PC-3 (cell line): ENCODE data around the gene C1GALT1. TPM values are rescaled to one million over a fixed set of nuclear protein-coding genes. Genes with fewer than 3 reads are reported as not detected.

ENCODE experiments used
- ATAC-seq: fragments of 200-7000 bp; cut with Tn5 transposase; 2 replicates; pipeline ENCODE4 v1.9.1; 2020; ENCODE audit warnings: mild to moderate bottlenecking, moderate library complexity
- BruUV-seq: library from RNA; stranded (reverse); fragments of 400-500 nt; replicated peaks from 2 replicates; lab custom pipeline; 2021; lab: Mats Ljungman, UMichigan
- CTCF ChIA-PET: fragments of 300-600 bp; sonication (Branson Sonifier 250); formaldehyde crosslinking; loops from one replicate; lab custom pipeline; 2022; ENCODE audit warnings: antibody characterized with exemption; lab: Charles Lee
- POLR2A ChIA-PET: fragments of 300-600 bp; sonication (Branson Sonifier 250); formaldehyde crosslinking; loops from one replicate; lab custom pipeline; 2022; ENCODE audit warnings: antibody characterized with exemption; ENCODE audit not compliant: unreplicated experiment; lab: Charles Lee
- DNase-seq: peaks from one replicate; pipeline ENCODE4 v3.0.0-alpha.2; 2015
- H2AFZ ChIP-seq: fragments of 300-600 bp; sonication (generic); 2 replicates; pipeline ENCODE4 v1.6.0; 2016; ENCODE audit warnings: antibody characterized with exemption, low read length
- H3F3A ChIP-seq: fragments of 300-600 bp; sonication (generic); one replicate; pipeline ENCODE4 v1.6.0; 2017; ENCODE audit warnings: antibody characterized with exemption, low read length, control low read depth, mild to moderate bottlenecking; ENCODE audit not compliant: unreplicated experiment
- H3K27ac ChIP-seq: fragments of 300-600 bp; sonication (generic); 2 replicates; pipeline ENCODE4 v1.5.1; 2016; ENCODE audit warnings: mild to moderate bottlenecking, low read length
- H3K27me3 ChIP-seq: fragments of 300-600 bp; sonication (generic); 2 replicates; pipeline ENCODE4 v1.6.1; 2016; ENCODE audit warnings: low read length, mixed read lengths
- H3K36me3 ChIP-seq: fragments of 300-600 bp; sonication (generic); 2 replicates; pipeline ENCODE4 v1.6.1; 2016; ENCODE audit warnings: low read depth, mixed run types, low read length, mixed read lengths
- H3K4me1 ChIP-seq: fragments of 300-600 bp; sonication (generic); 2 replicates; pipeline ENCODE4 v1.5.1; 2016; ENCODE audit warnings: low read length; ENCODE audit not compliant: insufficient read depth
- H3K4me2 ChIP-seq: fragments of 300-600 bp; sonication (generic); 2 replicates; pipeline ENCODE4 v1.6.0; 2016; ENCODE audit warnings: low read length
- H3K4me3 ChIP-seq: fragments of 300-600 bp; sonication (generic); 2 replicates; pipeline ENCODE4 v1.5.1; 2016; ENCODE audit warnings: mild to moderate bottlenecking, low read length, mixed read lengths
- H3K79me2 ChIP-seq: fragments of 300-600 bp; sonication (generic); 2 replicates; pipeline ENCODE4 v1.6.1; 2017; ENCODE audit warnings: low read length, mixed read lengths
- H3K9ac ChIP-seq: fragments of 300-600 bp; sonication (generic); 2 replicates; pipeline ENCODE4 v1.6.0; 2016; ENCODE audit warnings: mild to moderate bottlenecking, low read length
- H3K9me2 ChIP-seq: fragments of 300-600 bp; sonication (generic); replicated peaks from 2 replicates; pipeline ENCODE4 v1.6.1; 2016; ENCODE audit warnings: mixed run types, low read length, mixed read lengths
- H3K9me3 ChIP-seq: fragments of 300-600 bp; sonication (generic); 2 replicates; pipeline ENCODE4 v1.6.1; 2016; ENCODE audit warnings: low read length, mixed read lengths
- H4K20me1 ChIP-seq: fragments of 300-600 bp; sonication (generic); 2 replicates; pipeline ENCODE4 v1.6.1; 2016; ENCODE audit warnings: low read length, mixed read lengths
- EZH2 ChIP-seq: fragments of 300-600 bp; sonication (generic); IDR thresholded peaks from one replicate; pipeline ENCODE4 v1.6.1; 2017; ENCODE audit warnings: antibody characterized with exemption, mild to moderate bottlenecking, low read length; ENCODE audit not compliant: unreplicated experiment
- EZH2phosphoT487 ChIP-seq: fragments of 300-600 bp; sonication (generic); IDR thresholded peaks from 2 replicates; pipeline ENCODE4 v1.6.1; 2018; ENCODE audit warnings: mild to moderate bottlenecking, antibody characterized with exemption, low read length, borderline replicate concordance
- intact Hi-C: fragments of 100-400 bp; cut with micrococcal nuclease; formaldehyde crosslinking; loops from 2 replicates; pipeline ENCODE4 v1.9.0; 2023
- total RNA-seq: library from RNA; depleted of rRNA; stranded (reverse); fragments of >200 nt; gene quantifications from 2 replicates; pipeline ENCODE4 v1.2.3, GENCODE V29; 2014
- TF ChIP-seq, protein P1 (sequence below): fragments of 300-600 bp; sonication (generic); conservative IDR thresholded peaks from 2 replicates; pipeline ENCODE4 v1.5.1; 2017; ENCODE audit warnings: antibody characterized with exemption, low read depth, mild to moderate bottlenecking, low read length

Gene C1GALT1
- total RNA-seq, 1 experiment from 2014 or later: 32.3 TPM

- Histone ChIP-seq H3K9me2 (no peaks in the 10 kb centered on the region), H3F3A (no peaks in the 10 kb centered on the region), H3K27ac (no peak overlapping the region), H2AFZ (no peak overlapping the region), H3K27me3 (no peaks in the 10 kb centered on the region), H3K79me2 (0 out of 2 replicates have a peak, but pooled peaks cover 3% of the 10 kb centered on the region), H3K4me2 (no peak overlapping the region), H4K20me1 (no peaks in the 10 kb centered on the region), H3K36me3 (peaks cover 7% of the 10 kb centered on the region), H3K4me1 (no peaks in the 10 kb centered on the region), H3K9ac (no peak overlapping the region), H3K9me3 (peaks cover under 1% of the 10 kb centered on the region; the same call in 1 of the 2 replicates), H3K4me3 (no peak overlapping the region)
- BruUV-seq: no TSS peak
- TF ChIP-seq, protein P1, sequence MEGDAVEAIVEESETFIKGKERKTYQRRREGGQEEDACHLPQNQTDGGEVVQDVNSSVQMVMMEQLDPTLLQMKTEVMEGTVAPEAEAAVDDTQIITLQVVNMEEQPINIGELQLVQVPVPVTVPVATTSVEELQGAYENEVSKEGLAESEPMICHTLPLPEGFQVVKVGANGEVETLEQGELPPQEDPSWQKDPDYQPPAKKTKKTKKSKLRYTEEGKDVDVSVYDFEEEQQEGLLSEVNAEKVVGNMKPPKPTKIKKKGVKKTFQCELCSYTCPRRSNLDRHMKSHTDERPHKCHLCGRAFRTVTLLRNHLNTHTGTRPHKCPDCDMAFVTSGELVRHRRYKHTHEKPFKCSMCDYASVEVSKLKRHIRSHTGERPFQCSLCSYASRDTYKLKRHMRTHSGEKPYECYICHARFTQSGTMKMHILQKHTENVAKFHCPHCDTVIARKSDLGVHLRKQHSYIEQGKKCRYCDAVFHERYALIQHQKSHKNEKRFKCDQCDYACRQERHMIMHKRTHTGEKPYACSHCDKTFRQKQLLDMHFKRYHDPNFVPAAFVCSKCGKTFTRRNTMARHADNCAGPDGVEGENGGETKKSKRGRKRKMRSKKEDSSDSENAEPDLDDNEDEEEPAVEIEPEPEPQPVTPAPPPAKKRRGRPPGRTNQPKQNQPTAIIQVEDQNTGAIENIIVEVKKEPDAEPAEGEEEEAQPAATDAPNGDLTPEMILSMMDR: no peak
- TF ChIP-seq EZH2phosphoT487 (no peak), EZH2 (no peak)
- ChIA-PET POLR2A (no interaction called here), CTCF (no interaction called here)
- DNase-seq (peak; percentile 14), ATAC-seq (peak; percentile 55)
- intact Hi-C loops: no loop called here
Observed at GRCh38 chr7:7236041-7236440, 53.7 kb downstream of the C1GALT1 start.

DNA sequence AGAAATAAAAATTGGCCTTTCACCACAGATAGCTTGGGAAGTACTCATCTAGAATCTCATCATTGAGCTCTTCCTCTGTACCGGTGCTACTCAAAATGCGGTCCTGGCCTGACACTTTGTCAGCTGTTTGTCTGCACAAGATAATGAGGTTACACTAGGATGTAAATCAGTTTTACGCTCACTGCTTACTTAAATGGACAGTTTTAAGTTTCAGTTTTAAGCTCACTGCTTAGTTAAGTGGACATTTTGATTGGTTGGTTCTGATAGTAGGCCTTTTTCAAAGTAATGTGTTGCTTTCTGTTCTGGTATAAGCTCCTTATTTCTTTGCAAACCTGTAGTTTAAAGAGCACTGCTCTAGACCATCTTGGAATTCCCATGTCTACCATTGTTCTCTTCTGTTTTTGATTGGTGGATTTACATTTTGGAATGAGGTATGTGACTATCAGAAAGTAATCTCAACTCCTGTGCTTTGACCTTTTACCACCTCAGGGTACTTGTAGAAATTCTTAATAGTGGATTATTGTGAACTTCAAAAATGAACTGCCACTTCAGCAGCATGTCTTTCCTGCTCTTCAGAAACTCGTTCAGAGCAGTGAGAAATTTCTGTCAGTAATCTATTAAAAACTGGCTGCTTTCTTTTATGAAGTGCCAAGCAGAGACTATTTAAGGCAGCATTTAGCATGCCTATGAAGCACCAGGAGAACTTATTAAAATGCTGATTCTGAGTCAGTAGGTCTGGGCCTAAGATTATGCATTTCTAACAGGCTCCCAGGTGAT, 55.0 kb downstream of the C1GALT1 start:
- H3K36me3 ChIP-seq: peaks cover 6% of the 10 kb centered on the region; the same call in 1 of the 2 replicates
- POLR2A ChIA-PET: no interaction called here

More for the DNA sequence above, 55.0 kb downstream of the C1GALT1 start:
- H3K9ac ChIP-seq: no peak overlapping the region
- intact Hi-C loops: no loop called here
- no peaks in the 10 kb centered on the region for H3F3A ChIP-seq
- DNase-seq (no peak), ATAC-seq (no peak)
- no TSS peak for BruUV-seq
- CTCF ChIA-PET: no interaction called here
- no peaks in the 10 kb centered on the region for H3K4me1 ChIP-seq
- H3K9me3 ChIP-seq: no peaks in the 10 kb centered on the region
- no peaks in the 10 kb centered on the region for H3K27me3 ChIP-seq
- H3K27ac ChIP-seq: no peak overlapping the region
- H2AFZ ChIP-seq: no peak overlapping the region
- TF ChIP-seq EZH2phosphoT487 (no peak), EZH2 (no peak)
- TF ChIP-seq, protein P1: no peak
- H4K20me1 ChIP-seq: no peaks in the 10 kb centered on the region
- no peak overlapping the region for H3K4me2 ChIP-seq
- H3K4me3 ChIP-seq: no peak overlapping the region
- H3K79me2 ChIP-seq: no peaks in the 10 kb centered on the region
- H3K9me2 ChIP-seq: no peaks in the 10 kb centered on the region
